ENCODE measurements around the gene CD300LF. TPM values are rescaled to one million over a fixed set of nuclear protein-coding genes. Genes with fewer than 3 reads are reported as not detected.

Gene CD300LF
- total and polyA plus RNA-seq, 2 donors from 2014 or later: 0.49 to 3.1 TPM

- Histone ChIP-seq H3K4me3 (ENCODE audit: low read length in 3 of 3) (no peak overlapping the region), H3K27ac (ENCODE audit: low read depth in 2 of 2, low read length in 2 of 2) (no peak overlapping the region), H3K9ac (ENCODE audit: low read length in 3 of 3) (no peak overlapping the region), H3K36me3 (ENCODE audit: control insufficient read depth in 2 of 3, insufficient read depth in 3 of 3, low read length in 3 of 3) (no peaks in the 10 kb centered on the region), H3K9me3 (ENCODE audit: control insufficient read depth in 2 of 3, insufficient read depth in 1 of 3, low read length in 3 of 3) (no peaks in the 10 kb centered on the region), H3K4me1 (ENCODE audit: control insufficient read depth in 2 of 3, insufficient read depth in 2 of 3, low read depth in 1 of 3, low read length in 3 of 3) (peaks cover 3 to 21% (median 3%) of the 10 kb centered on the region in 3 donors), H3K27me3 (ENCODE audit: control insufficient read depth, insufficient read depth, low read length) (no peaks in the 10 kb centered on the region)
- DNase-seq (no peak), FAIRE-seq (no peak)
- intact Hi-C loops (cut with DNase I): loop anchor here (10.0 kb wide), 1 partner anchor 121 kb away; no protein-coding TSS in a partner anchor
- no peak for TF ChIP-seq CTCF (IDR thresholded peaks at IDR 0.05; ENCODE audit: borderline replicate concordance, extremely low read depth, insufficient read depth)
Measured at GRCh38 chr17:74743755-74744154, 31.0 kb upstream of the CD300LF start.

GRCh38 chr17:74742978-74743545 is 30.3 kb upstream of the CD300LF start:
- Histone ChIP-seq H3K4me1 (ENCODE audit: control insufficient read depth in 2 of 3, insufficient read depth in 2 of 3, low read depth in 1 of 3, low read length in 3 of 3) (peaks cover 3 to 24% (median 3%) of the 10 kb centered on the region in 3 donors), H3K27me3 (ENCODE audit: control insufficient read depth, insufficient read depth, low read length) (no peaks in the 10 kb centered on the region)

GRCh38 chr17:74742153-74742515 is 29.4 kb upstream of the CD300LF start:
- TF ChIP-seq CTCF (IDR thresholded peaks at IDR 0.05; ENCODE audit: borderline replicate concordance, extremely low read depth, insufficient read depth): no peak
- H3K36me3 ChIP-seq (ENCODE audit: control insufficient read depth in 2 of 3, insufficient read depth in 3 of 3, low read length in 3 of 3): no peaks in the 10 kb centered on the region
- H3K27me3 ChIP-seq (ENCODE audit: control insufficient read depth, insufficient read depth, low read length): no peaks in the 10 kb centered on the region
- H3K9ac ChIP-seq (ENCODE audit: low read length in 3 of 3): no peak overlapping the region
- H3K4me3 ChIP-seq (ENCODE audit: low read length in 3 of 3): no peak overlapping the region
- no peaks in the 10 kb centered on the region for H3K9me3 ChIP-seq (ENCODE audit: control insufficient read depth in 2 of 3, insufficient read depth in 1 of 3, low read length in 3 of 3)
- FAIRE-seq: no peak
- peaks cover 0 to 27% (median 3%) of the 10 kb centered on the region in 3 donors for H3K4me1 ChIP-seq (ENCODE audit: control insufficient read depth in 2 of 3, insufficient read depth in 2 of 3, low read depth in 1 of 3, low read length in 3 of 3)
- DNase-seq: no peak
- intact Hi-C loops (cut with DNase I): loop anchor here (10.0 kb wide), 1 partner anchor 123 kb away; no protein-coding TSS in a partner anchor
- no peak overlapping the region for H3K27ac ChIP-seq (ENCODE audit: low read depth in 2 of 2, low read length in 2 of 2)

More at GRCh38 chr17:74742978-74743545, 30.3 kb upstream of the CD300LF start:
- TF ChIP-seq CTCF (IDR thresholded peaks at IDR 0.05; ENCODE audit: borderline replicate concordance, extremely low read depth, insufficient read depth): no peak
- no peaks in the 10 kb centered on the region for H3K36me3 ChIP-seq (ENCODE audit: control insufficient read depth in 2 of 3, insufficient read depth in 3 of 3, low read length in 3 of 3)
- DNase-seq (no peak), FAIRE-seq (no peak)
- no peak overlapping the region for H3K4me3 ChIP-seq (ENCODE audit: low read length in 3 of 3)
- no peak overlapping the region for H3K9ac ChIP-seq (ENCODE audit: low read length in 3 of 3)
- no peak overlapping the region for H3K27ac ChIP-seq (ENCODE audit: low read depth in 2 of 2, low read length in 2 of 2)
- no peaks in the 10 kb centered on the region for H3K9me3 ChIP-seq (ENCODE audit: control insufficient read depth in 2 of 3, insufficient read depth in 1 of 3, low read length in 3 of 3)
- intact Hi-C loops (cut with DNase I): loop anchor here (10.0 kb wide), 1 partner anchor 122 kb away; no protein-coding TSS in a partner anchor

Data from kidney (tissue), 14 donors.